ENCODE measurements around the gene SV2B.

SV2B gene

GRCh38 chr15:91108421-91108820 lies 8.4 kb downstream of the SV2B start:
- DNase-seq = no peak

DNA sequence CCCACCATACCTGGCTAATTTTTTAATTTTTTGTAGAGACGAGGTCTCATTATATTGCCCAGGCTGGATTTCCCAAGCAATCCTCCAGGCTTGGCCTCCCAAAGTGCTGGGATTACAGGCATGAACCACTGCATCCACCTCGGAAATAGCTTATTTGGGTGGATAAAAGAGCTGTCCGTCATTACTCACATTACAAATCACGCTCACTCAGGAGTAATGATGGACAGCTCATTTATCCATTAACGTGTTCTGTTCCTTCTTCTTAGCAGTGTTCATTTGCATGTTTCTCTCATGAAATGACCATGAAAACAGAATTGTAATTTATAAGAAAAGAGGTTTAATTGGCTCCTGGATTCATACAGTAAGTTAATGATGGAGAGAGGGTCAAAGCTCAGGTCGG lies 9.8 kb downstream of the SV2B start:
- no peak for DNase-seq

- no peak for DNase-seq
These were observed 10.3 kb downstream of the SV2B start for GRCh38 chr15:91110407-91110806.

DNA sequence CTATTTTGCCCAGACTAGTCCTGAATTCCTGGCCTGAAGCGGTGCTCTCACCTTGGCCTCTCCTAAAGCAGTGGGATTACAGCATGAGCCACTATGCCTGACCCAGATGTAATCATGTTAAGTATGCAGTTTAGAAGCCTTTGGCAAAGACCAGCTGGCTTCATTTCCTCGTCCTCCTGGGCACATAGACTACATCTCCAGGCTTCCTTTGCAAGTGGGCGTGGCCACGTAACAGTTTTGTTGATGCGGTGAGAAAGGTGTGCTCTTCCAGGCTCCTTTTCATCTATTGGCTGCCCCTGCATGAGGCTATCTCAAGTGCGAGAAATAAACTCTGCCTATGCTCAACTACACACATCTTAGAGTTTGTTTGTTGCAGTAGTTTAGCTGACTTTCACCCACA lies 13.0 kb downstream of the SV2B start:
- DNase-seq = no peak

DNA sequence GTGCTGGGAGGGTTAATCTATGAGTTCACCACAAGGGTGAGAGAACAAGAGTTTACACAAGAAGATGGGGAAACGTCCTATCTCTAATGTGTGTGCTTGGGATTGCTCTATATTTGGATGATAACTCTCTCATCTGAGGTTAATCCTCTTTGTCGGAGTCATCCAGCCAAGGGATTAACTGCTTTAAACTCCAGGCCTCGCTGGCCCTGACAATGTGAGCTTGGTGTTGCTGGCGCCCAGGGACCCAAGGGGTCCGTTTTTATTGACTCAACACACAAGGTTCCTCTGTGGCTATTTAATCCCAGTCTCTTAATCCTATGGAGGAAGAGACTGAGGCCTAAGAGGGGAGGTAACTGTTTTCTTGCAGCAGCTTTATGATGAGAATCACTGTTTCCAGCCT lies 14.2 kb downstream of the SV2B start:
- no peak for DNase-seq

DNA sequence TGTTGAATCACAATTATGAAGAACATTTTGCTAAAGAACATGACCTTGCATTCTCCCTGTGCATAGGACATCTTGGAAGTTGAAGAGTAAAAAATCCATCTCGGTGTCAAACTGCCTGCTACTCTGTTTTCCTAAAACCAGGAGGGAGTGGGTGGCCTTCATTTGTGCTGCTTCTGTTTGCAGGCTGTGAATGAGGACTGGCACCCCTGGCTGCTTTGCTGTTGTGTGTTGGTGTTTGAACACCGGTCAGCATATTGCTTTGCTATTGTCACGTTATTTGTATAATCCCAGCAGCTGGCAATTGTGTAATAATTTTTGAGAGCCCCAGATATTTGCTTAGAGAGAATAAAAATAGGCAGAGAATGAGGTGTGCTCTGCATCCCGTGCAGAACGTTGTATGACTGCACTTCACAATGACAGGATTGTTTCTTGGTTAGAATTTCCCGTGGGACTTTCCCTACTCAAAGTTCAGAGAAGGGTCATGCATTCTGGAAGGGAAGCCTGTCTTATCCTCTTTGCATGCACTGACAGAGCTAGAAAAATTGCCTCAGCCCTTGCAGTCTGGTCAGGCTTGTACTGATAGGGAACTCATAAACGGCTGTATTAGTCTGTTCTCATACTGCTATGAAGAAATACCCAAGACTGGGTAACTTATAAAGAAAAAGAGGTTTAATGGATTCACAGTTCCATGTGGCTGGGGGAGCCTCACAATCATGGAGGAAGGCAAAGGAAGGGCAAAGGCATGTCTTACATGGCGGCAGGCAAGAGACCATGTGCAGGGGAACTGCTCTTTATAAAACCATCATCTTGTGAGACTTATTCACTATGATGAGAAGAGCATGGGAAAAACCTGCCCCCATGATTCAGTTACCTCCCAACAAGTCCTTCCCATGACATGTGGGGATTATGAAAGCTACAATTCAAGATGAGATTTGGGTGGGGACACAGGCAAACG lies 16.3 kb downstream of the SV2B start:
- DNase-seq = no peak

DNA sequence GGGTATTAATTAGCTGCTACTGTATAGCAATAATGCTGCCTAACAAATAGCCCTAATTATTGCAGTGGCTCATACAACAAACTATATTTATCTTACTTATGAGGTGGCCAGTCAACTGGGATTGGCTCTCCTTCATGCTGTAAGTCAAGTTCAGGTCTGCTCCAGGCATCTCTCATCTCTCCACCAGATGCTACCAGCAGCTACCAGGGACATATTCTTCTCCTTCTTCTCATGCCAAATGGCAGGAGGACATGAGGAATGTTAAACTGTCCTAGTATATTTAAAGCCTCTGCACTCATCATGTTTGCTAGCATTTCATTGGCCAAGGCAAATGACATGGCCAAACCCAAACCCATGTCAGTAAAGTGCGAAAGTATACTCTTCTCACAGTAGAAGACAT lies 17.3 kb downstream of the SV2B start:
- DNase-seq = no peak

DNA sequence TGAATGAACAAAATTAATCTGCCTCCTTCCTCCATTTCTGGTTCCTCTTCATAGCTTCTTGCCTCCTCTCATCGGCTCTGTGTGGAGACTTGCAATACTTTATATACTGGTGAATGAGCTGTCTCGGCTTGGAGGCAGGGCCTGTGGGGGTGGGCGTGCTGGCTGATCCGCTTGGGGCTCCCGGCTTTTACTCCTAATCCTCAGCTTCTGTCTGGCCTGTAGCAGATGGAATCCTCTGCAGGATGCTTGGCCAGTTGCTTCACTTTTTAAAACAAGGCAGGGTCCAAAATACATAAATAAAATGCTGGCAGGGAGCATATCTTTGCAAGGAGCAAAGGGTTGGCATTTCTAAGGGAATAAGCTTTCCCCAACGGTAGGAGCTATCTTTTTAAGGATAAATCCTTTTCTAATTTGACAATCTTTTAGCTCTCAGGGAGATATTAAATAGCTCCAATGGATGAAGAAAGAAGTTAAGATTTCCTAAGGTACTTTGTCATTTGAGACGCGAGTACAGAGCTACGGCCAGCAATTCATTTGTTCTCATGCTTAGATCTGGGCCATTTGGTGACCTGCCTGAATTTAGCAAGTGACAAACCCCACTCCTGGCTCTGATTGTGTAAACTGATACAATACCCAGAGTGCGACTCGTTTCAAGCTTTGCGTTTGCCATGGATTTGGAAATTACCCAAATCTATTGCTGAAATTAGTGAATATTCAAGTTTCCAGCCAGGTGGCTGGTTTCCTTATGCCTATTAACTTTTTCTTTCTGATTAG lies 18.9 kb downstream of the SV2B start:
- no peak for DNase-seq

GRCh38 chr15:91122296-91122695 lies 22.2 kb downstream of the SV2B start:
- DNase-seq = no peak

GRCh38 chr15:91124132-91124531 lies 24.1 kb downstream of the SV2B start:
- DNase-seq = no peak

GRCh38 chr15:91125162-91125561 lies 25.1 kb downstream of the SV2B start:
- no peak for DNase-seq

DNA sequence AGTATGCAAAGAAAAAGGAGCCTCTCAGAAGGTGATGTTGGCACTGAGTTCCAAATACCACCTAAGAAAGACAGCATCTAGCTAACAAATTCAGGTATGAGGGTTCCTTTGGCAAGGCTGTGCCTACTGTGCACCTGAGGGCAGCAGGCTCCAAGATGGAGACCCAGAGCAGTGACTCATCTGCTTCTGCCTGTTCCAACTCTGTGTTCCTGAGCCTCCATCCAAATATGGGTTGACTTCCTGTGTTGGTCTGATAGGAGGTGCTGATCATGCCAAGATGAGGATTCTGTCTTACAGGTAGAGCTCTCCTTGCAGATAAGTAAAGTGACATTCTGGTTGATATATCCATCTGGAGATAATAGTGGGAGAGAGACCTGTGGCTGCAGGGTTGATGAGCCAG lies 26.0 kb downstream of the SV2B start:
- DNase-seq = no peak

DNA sequence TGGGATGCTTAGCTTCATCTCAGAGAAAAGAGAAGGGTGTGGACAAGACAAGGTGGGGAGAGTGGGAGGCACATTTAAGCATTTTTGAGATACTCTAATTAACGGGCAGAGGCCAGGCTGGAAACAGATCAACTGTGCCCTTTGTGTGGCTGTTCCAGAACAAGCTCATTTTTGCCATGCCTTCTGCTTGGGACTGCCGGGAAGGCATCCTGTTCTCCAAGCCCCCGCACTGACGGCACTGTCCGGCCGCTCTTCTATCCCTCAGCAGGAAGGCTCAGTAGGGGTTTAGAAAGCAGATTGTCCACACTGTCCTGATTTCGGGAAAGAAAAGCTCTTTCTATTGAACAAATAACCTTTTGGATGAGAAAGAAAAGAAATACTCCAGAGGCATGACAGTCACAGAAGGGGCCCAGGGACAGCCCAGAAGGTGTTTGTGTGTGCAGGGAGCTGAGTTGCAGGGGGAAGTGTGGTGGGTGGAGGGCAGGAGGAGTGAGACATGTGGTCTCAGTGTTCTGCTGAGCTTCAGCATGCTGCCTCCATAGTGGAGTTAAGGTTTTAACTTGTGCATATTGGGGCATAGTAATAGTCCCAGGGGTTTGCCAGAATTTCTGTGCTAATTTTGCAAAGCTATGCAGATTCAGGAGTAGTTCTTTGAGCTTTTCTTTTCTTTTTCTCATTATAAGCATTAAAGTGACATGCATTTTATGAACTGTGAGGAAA lies 27.3 kb downstream of the SV2B start:
- DNase-seq = no peak

DNA sequence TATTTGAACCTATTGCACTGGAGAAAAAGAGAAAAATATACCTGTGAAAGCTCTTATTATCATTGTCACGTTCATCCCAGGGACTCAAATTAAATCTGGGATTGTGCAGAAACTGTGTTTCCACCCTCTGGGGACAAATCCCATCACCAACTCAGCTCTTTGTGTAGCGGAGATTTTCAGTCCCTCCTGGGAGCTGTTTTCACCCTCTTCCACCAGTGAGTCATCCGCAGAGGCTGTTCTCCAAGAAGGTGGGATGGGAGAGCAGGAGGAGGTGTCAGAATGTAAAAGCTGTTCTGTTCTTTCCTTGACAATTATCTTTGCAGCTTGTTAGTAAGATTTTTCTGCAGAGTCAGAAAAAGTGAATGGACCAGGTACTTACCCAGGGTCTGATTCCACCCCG lies 28.0 kb downstream of the SV2B start:
- DNase-seq = no peak

GRCh38 chr15:91129436-91129835 lies 29.4 kb downstream of the SV2B start:
- DNase-seq = no peak

DNA sequence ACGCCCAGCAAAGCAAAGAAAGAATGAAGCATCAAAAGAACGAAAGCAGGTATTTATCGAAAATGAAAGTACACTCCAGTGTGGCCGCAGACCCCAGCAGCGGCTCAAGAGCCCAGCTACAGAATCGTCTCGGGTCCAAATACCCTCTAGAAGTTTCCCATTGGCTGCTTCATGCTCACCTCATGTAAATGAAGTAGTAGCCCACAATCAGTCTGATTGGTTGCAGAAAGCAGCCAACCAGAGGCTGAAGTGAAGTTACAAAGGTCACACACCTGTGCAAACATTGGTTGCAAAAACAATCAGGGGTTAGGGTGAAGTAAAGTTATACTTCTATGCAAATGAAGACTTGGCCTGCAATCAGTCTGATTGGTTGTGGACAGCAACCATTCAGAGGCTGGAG lies 32.0 kb downstream of the SV2B start:
- no peak for DNase-seq

- DNase-seq = no peak
These were observed 33.5 kb downstream of the SV2B start for GRCh38 chr15:91133511-91133910.

GRCh38 chr15:91135201-91136130 lies 35.4 kb downstream of the SV2B start:
- no peak for DNase-seq

DNA sequence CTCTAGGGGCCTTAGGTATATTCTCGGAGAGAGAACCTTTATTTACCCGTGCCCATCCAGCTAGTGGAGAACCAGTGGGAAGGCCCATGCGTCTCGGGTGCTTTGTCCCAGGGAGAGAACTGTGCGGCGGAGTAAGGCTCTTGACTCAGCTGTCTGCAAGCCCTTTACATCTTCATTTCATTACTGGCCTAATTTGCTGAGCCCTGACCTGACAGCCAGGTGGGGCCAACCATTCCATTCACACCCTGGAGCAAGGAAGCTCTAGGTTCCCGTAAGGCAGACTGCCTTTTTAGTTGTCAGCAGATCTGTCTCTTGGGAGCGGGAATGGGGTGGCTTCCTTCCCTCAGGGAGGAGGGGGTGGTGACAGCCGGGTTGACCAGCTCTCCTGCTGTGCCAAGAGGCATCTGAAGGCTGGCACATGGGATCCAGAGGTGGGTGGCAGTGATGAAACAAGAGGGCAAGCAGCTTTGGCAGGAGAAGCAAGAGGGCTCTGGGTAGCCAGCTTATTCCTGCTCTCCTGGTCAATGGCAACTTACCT lies 36.4 kb downstream of the SV2B start:
- DNase-seq = no peak

- DNase-seq = no peak
These were observed 40.5 kb downstream of the SV2B start for GRCh38 chr15:91140601-91141000.

DNA sequence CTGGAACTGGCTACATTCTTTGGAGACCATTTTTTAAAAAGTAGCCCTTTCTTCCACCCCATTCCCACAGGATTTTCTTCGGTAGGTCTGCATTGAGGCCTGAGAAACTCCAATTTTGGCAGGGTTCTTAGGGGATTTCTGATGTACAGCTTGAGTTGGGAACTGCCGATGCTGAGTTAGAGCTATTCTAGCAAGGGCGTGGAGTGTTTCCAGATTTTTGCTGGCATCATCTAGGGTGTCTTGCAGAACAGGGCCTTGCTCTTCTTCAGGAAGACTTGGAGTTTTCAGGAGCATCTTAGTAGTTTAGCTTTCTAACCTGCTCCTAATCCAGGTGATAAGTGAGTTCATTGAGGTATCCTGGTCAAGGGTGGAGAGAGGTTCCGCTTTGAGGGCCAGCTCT lies 41.0 kb downstream of the SV2B start:
- no peak for DNase-seq

DNA sequence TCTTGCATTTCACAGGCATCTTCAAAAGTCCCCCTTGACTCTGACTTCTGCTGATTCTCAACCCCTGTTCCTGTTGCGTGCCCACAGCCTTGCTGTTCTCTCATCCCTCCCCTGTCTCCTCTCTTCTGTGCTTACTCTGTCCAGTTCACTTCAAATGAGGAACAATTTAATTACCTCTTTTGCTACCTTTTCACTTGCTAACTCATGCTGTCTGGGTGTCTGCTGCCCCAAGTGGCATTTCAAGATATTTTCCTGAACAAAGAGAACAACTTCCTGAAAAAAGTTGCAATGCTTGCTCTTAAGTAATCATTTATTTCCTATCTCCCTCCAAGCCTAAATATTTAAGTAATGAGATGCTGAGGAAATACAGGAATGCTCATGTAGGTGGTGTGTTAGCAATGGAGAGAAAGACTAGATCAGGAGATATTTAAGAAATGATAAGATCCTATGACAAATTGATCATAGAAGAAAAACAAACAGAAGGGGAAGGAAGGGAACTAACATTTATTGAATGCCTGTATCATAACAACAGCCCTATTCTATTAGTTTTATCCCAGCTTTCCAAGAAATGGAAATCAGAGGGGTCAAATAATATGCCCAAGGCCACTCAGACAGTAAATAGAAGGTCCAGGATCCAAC lies 42.2 kb downstream of the SV2B start:
- DNase-seq = no peak

Data from stimulated activated CD4-positive, alpha-beta T cell treated with anti-CD3 and anti-CD28 coated beads, Interleukin-4, amount 100 ng/mL, for 4 hours (primary cell).